GM21786 (cell line): Measurements from ENCODE around the gene AMFR.
"Not testable (repeated sequence)": the region's sequence is repeated elsewhere in the genome, so short reads cannot be mapped to it uniquely, and the experiment has no call there.

Experiments used
- ATAC-seq: cut with Tn5 transposase; IDR thresholded peaks from one replicate; pipeline ENCODE4 v1.9.1; 2021; ENCODE audit not compliant: unreplicated experiment

Gene AMFR

DNA sequence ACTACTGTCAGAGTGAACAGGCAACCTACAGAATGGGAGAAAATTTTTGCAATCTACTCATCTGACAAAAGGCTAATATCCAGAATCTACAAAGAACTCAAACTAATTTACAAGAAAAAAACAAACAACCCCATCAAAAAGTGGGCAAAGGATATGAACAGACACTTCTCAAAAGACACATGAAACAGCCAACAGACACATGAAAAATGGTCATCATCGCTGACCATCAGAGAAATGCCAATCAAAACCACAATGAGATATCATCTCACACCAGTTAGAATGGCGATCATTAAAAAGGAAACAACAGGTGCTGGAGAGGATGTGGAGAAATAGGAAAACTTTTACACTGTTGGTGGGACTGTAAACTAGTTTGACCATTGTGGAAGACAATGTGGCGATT lies 28.6 kb downstream of the AMFR start:
- not testable (repeated sequence) for ATAC-seq

- ATAC-seq = no peak
Measured at GRCh38 chr16:56389554-56389953, 35.8 kb downstream of the AMFR start.

DNA sequence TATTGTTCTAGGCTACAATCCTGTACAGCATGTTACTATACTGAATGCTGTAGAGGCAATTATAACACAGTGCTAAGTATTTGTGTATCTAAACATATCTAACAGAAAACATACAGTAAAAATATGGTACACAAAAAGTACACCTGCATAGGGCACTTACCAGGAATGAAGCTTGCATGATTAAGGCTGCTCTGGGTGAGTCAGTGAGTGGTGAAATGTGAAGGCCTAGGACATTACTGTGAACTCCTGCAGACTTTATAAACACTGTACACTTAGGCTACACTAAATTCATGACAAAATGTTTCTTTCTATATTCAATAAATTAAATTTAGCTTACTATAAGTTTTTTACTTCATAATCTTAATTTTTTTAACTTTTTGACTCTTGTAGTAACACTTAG lies 37.1 kb downstream of the AMFR start:
- ATAC-seq = no peak

DNA sequence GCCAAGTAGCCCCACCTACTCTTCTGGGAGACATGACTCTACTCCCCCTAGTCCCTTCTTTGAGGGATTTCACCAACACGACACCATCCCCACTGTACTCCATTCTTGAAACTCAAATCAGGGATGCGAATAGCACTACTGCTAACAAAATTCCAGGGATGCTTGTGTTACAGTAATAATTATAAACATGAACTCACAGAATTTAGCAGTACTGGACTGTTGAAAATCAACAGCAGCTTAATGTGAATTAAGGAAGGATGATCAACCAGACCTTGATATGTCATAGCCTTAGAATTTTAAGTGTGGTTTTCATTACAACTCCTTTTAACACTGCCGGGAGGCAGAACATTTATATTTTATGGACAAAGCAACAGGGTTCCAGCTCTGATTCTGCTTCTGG lies 37.9 kb downstream of the AMFR start:
- no peak for ATAC-seq

DNA sequence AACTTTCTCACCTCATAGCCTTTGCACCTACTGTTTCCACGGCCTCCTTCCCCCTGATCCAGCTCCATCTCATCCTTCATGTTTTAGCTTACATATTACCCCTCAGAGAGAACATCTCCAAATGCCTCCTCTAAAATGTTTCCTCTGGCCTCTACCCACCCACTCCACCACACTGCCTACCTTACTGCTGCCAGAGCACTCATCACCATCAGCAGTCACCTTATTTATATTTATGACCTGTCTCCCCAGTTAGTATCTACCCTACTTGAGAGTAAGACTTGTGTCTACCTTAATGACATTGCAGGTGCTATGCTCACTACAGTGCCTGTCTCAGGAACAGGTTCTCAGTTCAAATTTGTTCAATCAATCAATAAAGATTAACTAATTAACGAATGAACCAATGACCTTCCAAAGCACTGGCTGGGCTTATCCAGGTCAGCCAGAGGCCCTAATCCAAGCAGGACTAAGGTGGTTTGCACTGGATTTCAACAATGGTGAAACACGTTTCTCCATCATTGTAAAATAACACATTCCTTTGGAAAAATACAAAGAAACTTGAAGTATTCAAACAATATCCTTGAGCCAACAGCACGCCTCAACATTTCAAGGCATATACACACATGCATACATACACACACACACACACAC lies 41.1 kb downstream of the AMFR start:
- ATAC-seq = no peak

GRCh38 chr16:56382901-56383355 lies 42.4 kb downstream of the AMFR start:
- ATAC-seq = no peak

DNA sequence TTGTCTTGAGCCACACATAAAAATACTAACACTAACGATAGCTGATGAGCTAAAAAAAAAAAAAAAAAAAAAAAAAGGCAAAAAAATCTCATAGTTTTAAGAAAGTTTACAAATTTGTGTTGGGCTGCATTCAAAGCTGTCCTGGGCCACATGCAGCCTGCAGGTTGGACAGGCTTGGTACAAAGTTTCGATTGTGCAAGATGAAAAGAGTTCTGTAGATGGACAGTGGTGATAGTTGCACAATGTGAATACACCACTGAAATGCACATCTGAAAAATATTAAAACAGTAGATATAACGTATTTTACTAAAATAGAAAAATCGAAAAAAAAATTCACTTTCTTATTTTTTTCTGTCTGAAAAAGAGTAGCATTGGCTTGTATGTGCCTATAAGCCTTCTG lies 42.9 kb downstream of the AMFR start:
- no peak for ATAC-seq

- ATAC-seq = not testable (repeated sequence)
Measured at GRCh38 chr16:56380778-56381485, 44.4 kb downstream of the AMFR start.

DNA sequence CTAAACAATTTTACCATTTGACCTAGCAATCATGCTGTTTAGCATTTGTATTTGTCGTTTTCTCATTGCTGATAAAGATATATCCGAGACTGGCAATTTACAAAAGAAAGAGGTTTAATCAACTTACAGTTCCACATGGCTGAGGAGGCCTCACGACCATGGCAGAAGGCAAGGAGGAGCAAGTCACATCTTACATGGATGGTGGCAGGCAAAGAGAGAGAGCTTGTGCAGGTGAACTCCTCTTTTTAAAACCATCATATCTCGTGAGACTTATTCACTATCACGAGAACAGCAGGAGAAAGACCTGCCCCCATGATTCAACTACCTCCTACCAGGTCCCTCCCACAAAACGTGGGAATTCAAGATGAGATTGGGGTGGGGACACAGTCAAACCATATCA lies 46.3 kb downstream of the AMFR start:
- not testable (repeated sequence) for ATAC-seq

DNA sequence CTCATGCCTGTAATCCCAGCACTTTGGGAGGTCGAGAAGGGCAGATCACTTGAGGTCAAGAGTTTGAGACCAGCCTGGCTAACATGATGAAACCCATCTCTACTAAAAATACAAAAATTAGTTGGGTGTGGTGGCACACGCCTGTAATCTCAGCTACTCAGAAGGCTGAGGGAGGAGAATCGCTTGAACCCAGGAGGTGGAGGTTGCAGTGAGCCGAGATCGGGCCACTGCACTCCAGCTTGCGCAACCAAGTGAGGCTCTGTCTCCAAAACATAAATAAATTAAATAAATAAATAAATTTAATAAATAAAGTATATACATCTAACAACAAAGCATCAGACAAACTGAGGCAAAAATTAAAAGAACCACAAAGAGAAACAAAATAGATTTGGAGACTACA lies 49.6 kb downstream of the AMFR start:
- not testable (repeated sequence) for ATAC-seq

GRCh38 chr16:56373003-56373402 lies 52.3 kb downstream of the AMFR start:
- ATAC-seq = no peak

DNA sequence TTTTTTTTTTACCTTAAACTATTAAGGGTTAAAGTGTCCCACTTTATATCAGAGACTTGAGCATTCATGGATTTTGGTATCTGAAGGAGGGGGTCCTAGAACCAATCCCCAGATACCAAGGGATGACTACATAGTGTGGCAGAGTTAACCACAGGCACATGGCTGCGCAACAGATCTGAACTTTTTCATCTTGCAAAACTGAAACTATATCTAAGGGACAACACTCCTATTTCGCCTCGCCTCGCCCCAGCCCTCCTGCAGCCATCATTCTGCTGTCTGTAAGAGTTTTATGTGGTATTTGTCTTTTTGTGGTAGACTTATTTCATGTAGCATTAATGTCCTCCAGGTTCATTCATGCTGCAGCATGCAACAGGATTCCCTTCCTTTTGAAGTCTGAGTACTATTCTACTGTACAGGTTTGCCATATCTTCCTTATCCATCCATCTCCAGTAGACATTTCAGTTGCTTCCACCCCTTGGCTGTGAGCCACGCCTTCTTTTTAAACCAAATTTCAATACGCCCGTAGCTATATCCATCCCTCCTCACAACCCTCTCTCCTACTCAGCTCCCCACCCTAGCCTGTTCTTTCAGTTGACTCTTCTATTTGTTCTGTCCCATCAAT lies 53.2 kb downstream of the AMFR start:
- ATAC-seq = no peak

DNA sequence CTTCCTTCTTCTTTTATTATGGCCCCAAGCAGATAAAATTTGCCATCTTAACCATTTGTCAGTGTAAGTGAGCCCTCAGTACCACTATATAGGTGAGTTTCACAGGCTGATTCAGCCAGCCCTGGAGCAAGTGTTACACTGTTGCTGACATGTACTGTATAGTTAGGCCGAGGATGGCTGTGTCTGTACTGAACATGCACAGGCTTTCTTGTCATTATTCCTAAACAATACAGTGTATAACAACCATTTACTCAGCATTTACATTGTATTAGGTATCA lies 53.7 kb downstream of the AMFR start:
- ATAC-seq = no peak

DNA sequence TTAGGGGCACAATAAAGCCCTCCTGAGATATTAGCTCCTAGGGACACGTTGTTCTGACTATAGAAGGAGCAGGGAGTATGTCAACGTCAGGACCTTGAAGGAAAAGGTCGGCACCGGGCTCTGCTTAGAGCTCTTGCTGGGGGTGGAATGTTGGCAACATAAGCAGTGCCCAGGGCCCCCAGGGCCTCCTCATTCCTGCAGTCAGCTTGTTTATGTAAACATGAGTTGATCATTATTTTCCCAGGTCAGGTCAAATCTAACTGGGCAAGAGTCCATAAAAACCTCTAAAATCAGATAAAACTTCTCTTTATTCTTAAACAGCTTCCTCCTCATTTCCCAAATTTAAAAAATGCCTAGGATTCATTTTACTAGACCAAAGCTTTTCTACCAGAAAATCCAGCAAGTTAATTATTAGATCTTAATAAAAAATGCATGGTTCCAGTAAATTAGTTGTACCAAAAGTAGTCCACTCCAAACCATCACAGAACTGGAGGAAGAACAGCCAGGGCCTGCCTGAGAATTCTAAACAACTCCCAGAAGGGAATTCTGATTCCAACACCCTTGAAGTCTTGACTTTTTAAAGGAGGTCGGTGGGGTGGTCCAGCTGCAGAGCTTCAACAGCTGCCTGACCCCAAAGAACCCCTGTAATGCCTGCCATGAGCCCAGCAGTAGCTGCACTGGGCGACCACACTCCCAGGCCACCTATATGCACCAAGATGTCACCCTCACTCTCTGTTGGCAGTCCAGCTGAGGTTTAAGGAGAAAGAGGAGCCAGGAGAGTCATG lies 54.3 kb downstream of the AMFR start:
- ATAC-seq = no peak

GRCh38 chr16:56370185-56370874 lies 55.0 kb downstream of the AMFR start:
- no peak for ATAC-seq

GRCh38 chr16:56369202-56369601 lies 56.1 kb downstream of the AMFR start:
- ATAC-seq = no peak

- no peak for ATAC-seq
Measured at GRCh38 chr16:56368545-56368944, 56.8 kb downstream of the AMFR start.

GRCh38 chr16:56367764-56368163 lies 57.6 kb downstream of the AMFR start:
- no peak for ATAC-seq

DNA sequence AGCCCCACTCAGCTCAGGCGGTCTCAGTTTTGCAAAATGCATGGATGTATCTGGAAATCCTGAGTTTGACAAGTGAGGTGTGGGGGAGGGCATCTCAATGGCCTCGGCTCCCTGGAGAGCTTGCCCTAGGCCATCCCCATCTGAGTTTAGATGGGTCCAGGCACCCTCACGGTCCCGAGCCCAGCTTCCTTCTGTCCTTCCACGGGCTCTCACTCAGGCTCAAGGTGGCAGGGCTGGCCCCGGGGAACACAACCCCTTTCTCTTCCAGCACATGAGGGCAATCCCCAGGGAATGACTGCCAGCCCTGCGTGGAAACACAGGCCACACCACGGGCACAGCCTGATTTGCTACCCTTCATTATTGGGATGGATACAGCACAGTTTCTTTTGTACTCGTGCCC lies 58.4 kb downstream of the AMFR start:
- no peak for ATAC-seq

DNA sequence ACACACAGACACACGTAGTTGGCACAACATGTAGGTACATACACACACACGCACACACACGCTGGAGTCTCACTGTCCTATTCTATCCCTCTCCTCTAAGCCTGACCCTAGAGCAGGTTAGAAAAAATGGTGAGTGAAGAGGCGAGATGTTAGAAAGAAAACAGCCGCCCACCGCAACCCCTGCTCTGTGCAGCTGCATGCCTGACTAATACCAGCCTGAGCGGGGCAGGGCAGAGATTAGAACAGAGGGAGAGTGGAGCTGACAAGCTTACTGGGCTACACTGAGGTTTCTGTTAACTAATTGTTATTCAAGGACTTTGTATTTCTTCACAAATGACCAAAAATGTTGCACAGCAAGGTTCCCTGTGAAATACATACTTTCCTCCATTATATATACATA lies 59.8 kb downstream of the AMFR start:
- ATAC-seq = no peak

DNA sequence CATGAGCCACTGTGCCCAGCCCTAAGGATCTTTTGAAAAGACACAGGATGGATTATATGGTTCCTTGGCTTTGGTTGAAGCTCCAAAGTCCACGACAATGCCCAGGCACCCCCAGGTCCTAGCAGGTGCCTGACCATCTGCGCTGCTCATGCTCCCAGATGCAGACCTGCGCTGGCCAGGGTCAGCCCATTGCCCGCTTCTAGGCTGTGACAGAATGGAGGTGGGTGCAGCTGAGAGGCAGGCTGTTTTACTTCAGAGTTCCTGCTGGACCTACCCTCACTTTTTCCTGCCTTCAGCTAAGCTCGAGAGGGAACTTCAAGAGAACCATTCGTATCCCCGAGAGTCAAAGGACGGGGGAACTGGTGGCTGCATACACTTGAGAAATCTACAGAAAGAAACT lies 60.5 kb downstream of the AMFR start:
- ATAC-seq = no peak
